Tracheal epithelial cell (primary cell): ENCODE results near the gene MBD6. TPM values are rescaled to one million over a fixed set of nuclear protein-coding genes. Genes with fewer than 3 reads are reported as not detected.

Experiments
- total RNA-seq: library from RNA; depleted of rRNA; stranded (reverse); fragments of >200 nt; gene quantifications from 2 replicates; pipeline ENCODE4 v1.2.1, GENCODE V29; 2014

MBD6 gene, protein sequence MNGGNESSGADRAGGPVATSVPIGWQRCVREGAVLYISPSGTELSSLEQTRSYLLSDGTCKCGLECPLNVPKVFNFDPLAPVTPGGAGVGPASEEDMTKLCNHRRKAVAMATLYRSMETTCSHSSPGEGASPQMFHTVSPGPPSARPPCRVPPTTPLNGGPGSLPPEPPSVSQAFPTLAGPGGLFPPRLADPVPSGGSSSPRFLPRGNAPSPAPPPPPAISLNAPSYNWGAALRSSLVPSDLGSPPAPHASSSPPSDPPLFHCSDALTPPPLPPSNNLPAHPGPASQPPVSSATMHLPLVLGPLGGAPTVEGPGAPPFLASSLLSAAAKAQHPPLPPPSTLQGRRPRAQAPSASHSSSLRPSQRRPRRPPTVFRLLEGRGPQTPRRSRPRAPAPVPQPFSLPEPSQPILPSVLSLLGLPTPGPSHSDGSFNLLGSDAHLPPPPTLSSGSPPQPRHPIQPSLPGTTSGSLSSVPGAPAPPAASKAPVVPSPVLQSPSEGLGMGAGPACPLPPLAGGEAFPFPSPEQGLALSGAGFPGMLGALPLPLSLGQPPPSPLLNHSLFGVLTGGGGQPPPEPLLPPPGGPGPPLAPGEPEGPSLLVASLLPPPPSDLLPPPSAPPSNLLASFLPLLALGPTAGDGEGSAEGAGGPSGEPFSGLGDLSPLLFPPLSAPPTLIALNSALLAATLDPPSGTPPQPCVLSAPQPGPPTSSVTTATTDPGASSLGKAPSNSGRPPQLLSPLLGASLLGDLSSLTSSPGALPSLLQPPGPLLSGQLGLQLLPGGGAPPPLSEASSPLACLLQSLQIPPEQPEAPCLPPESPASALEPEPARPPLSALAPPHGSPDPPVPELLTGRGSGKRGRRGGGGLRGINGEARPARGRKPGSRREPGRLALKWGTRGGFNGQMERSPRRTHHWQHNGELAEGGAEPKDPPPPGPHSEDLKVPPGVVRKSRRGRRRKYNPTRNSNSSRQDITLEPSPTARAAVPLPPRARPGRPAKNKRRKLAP
- total RNA-seq: 4.5 and 6.0 TPM in 2 replicates

DNA sequence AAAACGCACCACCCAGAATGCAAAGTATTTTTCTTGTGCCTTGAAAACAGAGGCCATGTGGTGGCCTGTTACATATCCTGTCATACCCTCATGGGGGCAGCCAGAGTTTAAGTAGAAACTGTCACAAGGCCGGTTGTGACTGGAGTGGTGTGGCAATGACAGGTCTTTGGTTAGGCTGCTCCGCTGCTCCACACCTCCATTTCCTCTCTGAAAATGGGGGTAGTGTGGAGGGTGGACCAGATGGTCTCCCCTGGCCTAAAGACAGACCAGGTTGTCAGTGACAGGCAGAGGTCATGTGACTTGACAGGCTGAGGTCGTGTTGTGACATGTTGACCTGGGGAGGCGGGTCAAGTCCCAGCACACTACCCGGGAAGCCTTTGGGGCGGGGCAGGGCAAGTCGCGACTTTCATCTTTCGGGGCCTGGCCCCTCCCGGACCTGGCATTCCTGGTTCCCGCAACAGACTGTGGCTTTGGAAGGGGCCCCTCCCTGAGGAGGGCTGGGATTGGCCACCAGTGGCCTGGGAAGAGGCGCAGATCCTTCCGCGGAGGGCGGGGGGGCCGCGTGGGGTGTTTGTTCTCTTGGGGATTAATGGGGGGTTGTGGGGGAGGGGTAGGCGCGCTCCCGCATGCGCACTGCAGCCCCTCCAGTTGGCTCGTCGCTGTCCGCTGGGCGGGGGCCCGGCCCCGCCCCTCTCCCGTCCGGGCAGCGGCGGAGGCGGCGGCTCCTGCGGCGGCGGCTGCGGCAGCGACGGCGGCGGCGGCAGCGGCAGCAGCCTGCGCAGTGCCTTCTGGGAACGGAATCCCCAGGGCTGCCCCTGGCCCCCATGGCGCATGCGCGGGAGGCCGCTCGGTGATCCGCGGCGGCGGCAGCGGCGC lies at the start of gene MBD6:
TSS of gene MBD6 (plus strand) at position 814 of the 876 bp plus-strand sequence. CDS start 1,480 bp downstream, outside the sequence.

DNA sequence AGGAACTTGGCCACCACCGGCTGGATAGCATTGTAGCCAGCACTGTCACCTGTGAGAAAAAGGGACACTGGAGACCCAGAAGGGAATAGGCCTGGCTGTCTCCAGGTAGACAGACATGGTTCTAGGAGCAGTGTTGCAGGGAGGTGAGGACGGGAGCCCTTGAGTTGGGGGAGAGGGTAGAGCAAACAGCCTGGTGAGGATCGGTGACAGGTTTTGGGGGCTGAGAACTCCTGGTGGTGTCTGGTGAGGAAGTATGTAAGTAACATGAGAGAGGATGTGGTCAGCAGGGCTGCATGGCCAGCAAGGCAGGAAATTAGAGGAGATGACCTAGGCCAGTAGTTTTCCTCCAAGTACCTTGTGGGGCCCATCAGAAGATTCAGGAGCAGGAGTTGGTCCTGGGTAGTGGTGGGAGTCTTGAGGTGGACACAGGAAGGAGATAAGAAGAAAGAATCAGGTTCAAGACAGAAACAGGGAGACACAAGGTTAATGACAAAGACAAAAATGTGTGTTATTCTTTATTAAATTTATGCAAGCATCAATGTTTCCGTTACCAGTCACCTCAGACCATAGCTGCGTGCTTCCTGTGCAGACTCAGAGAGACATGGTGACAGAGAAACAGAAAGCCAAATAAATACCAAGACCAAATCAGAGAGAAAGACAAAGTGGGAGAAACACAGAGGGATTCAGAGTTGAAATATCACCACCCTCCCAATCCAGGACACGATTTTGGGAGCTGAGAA lies 43.1 kb upstream of the MBD6 start, which contains the start of gene ARHGAP9:
TSS of gene ARHGAP9 (minus strand) at position 491 of the 740 bp plus-strand sequence. CDS start at position 31, 460 bp downstream.

DNA sequence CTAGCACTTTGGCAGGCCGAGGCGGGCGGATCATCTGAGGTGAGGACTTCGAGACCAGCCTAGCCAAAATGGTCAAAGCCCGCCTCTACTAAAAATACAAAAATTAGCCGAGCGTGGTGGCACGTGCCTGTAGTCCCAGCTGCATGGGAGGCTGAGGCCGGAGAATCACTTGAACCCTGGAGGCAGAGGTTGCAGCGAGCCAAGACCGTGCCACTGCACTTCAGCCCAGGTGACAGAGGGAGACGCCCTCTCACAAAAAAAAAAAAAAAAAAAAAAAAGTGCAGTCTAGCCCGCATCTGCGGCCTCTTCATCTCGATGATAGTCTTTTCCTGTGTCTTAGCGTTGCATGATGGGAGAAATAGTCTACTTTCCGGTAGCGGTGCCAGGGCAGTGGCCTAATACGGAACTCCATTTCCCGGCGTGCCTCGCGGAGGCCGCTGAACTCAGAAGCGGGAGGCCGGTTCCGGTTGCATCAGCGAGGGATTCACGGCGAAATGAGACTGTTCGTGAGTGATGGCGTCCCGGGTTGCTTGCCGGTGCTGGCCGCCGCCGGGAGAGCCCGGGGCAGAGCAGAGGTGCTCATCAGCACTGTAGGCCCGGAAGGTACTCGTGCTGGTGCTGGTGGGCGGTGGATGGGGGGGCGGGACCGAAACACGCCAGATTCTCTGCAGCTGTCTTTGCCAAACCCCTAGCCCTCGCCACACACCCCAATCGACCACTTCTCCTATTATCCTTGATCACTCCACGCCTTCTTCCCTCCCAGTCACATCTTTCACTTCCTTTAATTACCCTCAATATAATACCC lies 34.8 kb upstream of the MBD6 start, which contains the start of gene MARS1:
TSS of gene MARS1 (plus strand) at position 472 of the 805 bp plus-strand sequence. CDS start at position 495, 23 bp downstream.

DNA sequence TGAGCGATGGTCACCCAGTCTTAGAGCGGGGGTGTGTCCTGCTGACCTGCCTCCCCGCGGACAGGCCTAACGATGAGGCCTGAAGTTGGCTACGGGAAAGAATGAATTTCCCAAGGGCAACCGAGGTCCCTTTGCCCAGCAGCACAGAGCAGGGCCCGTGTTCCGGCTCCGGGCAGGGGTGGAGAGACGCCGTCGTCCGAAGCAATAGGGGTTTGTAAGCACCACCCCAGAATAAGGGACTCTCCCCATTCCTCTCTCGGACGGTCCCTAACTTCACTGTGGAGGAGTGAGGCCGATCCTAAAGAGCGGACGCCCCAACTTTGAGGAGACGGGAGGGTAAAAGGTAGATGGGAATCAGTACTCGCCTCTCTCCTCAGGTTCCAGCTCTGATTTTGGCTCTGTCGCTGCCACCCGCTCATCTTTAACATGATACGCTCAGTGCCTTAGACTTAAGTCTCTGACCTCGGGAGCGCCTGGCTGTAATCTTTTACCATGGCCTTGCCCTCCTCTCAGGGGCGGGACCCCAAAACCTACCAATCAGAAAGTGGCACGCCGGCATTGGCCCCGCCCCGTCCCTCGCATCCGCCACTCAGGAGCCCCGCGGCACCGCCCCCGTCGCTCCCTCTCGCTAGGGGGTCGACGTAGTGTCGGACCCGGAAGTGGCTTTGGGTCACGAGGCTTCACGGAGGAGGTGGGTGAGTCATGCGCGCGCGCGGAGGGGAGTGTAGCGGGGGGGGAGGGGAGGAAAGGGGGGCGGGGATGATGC lies 2.4 kb upstream of the MBD6 start, which contains the start of gene DDIT3:
TSS of gene DDIT3 (minus strand) at position 462 of the 766 bp plus-strand sequence. CDS start 3,108 bp downstream, outside the sequence.

DNA sequence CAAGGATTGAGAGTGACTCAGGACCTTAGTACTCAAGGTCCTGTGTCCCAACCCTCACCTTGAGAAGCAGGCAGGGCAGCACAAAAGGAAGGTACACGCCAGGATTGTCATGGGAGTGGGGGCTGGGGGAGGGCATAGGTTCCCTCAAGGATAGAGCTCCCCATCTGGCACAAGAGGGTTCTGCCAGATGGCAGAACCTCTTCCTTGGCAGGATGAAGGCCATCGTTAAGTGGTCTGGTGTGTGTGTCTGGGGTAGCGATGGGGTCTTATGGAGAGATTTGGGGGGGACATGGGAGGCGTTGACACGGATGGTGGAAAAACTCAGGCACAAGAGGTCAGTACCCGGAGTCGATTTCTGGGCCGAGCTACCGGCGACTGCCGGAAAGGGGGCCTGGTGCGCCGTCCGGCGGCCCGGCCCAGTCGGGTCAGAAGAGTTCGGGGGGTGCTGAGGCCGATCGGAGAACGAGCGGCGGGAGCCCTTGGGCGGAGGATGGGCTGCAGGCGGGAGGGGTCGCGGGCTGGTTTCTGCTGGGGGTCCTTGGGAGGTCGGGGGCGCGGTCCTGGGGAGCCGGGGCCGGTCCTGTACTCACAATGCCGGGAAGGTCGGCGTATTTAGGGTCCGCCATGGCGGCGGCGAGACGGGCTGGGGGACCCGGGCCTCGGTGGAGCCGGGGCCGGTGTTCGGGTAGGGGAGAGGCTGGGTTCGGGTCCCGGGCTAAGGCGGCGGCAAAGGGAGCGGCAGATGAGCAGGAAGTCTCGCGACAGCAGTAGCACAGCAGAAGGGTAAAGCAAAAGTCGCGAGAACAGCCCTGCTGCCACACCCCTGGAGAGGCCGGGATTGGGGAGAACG lies 24.0 kb downstream of the MBD6 start, which contains the start of gene DCTN2:
TSS of gene DCTN2 (minus strand) at position 755 of the 850 bp plus-strand sequence. CDS start at position 626, 129 bp downstream.

DNA sequence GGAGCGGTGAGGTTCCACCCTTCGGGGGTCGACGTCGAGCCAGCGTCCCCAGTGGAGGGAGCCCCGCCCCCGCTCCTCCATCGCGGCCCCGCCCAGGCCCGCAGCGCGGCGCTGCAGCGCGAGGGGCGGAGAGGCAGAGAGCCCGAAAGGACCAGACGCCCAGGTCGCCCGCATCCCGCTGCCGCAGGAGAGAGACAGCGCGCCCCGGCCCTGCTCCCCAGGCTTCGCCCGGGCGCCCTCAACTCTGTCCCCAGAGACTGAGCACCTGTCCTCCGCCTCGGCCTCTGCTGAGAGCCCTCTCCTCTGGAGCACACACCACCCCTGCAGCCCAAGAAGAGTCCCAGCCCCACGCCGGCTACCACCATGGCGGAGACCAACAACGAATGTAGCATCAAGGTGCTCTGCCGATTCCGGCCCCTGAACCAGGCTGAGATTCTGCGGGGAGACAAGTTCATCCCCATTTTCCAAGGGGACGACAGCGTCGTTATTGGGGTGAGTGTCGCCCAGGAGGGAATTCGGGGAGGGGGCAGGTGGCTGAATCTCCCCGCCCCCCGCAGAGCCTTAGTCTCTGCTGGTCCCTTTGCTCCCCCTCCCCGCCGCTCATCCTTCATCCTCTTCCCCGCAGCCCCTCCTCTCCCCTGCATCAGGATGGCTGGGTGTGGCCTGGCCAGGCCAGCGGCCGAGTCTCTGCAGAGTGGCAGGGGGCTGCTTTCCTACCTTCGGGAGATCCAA lies 27.5 kb downstream of the MBD6 start, which contains the start of gene KIF5A:
TSS of gene KIF5A (plus strand) at position 136 of the 732 bp plus-strand sequence. CDS start at position 364, 228 bp downstream.

Other genes starting within 250 kb of the MBD6 start
- gene R3HDM2, start 91.8 kb upstream of the MBD6 start, total RNA-seq: 6.7 and 12.6 TPM in 2 replicates
- not detected in 2 replicates for gene INHBC, start 88.0 kb upstream of the MBD6 start, total RNA-seq
- gene INHBE, start 67.5 kb upstream of the MBD6 start, total RNA-seq: 0.96 and 1.3 TPM in 2 replicates
- under 0.01 TPM in 1 of 2 replicates, not detected in the other for gene GLI1, start 63.0 kb upstream of the MBD6 start, total RNA-seq
- gene ARHGAP9, start 43.0 kb upstream of the MBD6 start, total RNA-seq: not detected in 2 replicates
- 191 and 216 TPM in 2 replicates for gene MARS1, start 34.8 kb upstream of the MBD6 start, total RNA-seq
- 75.9 and 79.7 TPM in 2 replicates for gene DDIT3, start 2.3 kb upstream of the MBD6 start, total RNA-seq
- 77.6 and 95.4 TPM in 2 replicates for gene DCTN2, start 24.4 kb downstream of the MBD6 start, total RNA-seq
- under 0.01 TPM in 1 of 2 replicates, not detected in the other for gene KIF5A, start 27.2 kb downstream of the MBD6 start, total RNA-seq
- gene PIP4K2C, start 68.4 kb downstream of the MBD6 start, total RNA-seq: 47.5 and 52.2 TPM in 2 replicates
- 2.1 and 7.0 TPM in 2 replicates for gene DTX3, start 82.0 kb downstream of the MBD6 start, total RNA-seq
- 1.9 and 2.2 TPM in 2 replicates for gene ARHGEF25, start 88.6 kb downstream of the MBD6 start, total RNA-seq
- gene B4GALNT1, start 110.4 kb downstream of the MBD6 start, total RNA-seq: 0.48 TPM in 1 of 2 replicates, not detected in the other
- 126 and 136 TPM in 2 replicates for gene OS9, start 171.3 kb downstream of the MBD6 start, total RNA-seq
- under 0.01 and 0.21 TPM in 2 replicates for gene AGAP2, start 215.9 kb downstream of the MBD6 start, total RNA-seq
- gene TSPAN31, start 222.2 kb downstream of the MBD6 start, total RNA-seq: 82.2 and 98.0 TPM in 2 replicates
- 128 and 199 TPM in 2 replicates for gene CDK4, start 229.5 kb downstream of the MBD6 start, total RNA-seq
- gene MARCHF9, start 232.3 kb downstream of the MBD6 start, total RNA-seq: 7.7 and 11.1 TPM in 2 replicates
- 3.2 and 6.5 TPM in 2 replicates for gene CYP27B1, start 244.3 kb downstream of the MBD6 start, total RNA-seq
- gene METTL1, start 249.3 kb downstream of the MBD6 start, total RNA-seq: 5.5 and 13.3 TPM in 2 replicates
- gene EEF1AKMT3, start 249.8 kb downstream of the MBD6 start, total RNA-seq: 3.6 and 10.4 TPM in 2 replicates